GM19463 (cell line): ENCODE results near the gene PLK3.
"Not testable (repeated sequence)": the region's sequence is repeated elsewhere in the genome, so short reads cannot be mapped to it uniquely, and the experiment has no call there.

ENCODE experiments used
- ATAC-seq: cut with Tn5 transposase; IDR thresholded peaks from one replicate; pipeline ENCODE4 v1.9.1; 2021; ENCODE audit warnings: mild to moderate bottlenecking, moderate library complexity; ENCODE audit not compliant: unreplicated experiment

PLK3 gene

DNA sequence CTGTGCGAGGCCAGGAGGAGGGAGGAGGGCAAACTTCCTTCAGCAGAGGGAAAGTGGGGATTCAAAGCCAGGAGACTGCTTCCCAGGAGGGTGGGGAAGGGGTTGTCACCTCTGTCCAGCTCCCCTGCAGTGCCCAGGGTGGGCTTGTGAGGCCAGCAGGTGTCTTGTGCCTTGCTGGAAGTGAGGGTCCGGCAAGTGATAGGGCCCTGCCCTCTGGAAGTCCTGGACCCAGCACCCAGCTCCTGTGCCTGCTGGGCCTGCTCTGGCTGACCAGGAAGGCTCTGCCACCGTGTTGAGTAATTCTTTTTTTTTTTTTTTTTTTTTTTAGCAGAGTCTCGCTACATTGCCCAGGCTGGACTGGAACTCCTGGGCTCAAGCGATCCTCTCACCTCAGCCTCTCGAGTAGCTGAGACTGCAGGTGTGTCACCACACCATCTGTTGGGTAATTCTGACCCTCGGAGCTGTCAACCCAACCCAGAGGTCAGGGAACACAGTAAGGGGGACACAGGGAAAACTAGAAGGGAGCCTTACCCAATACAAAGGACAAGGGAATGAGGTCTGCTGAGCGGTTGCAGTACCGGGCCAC is 13.2 kb upstream of the PLK3 start:
- ATAC-seq, result no peak

DNA sequence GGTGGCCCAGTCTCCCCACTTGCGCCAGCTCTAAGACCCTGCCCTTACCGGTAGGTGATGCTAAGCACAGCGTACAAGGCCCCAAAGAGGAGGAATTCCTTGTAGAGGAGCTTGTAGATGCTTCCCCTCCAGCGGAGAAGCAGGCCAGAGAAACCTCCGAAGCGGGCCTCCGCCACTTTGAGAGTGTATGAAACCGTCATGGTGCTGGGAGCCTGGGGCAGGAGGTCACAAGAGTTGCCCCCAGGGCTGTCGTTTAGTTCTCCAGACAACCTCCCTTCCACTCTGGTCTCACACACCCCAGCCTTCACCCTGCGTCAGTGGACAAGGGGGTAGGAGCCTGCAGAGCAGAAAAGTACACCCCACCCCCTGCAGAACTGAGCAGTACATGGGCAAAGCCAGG is 12.7 kb upstream of the PLK3 start:
- ATAC-seq, result no peak

DNA sequence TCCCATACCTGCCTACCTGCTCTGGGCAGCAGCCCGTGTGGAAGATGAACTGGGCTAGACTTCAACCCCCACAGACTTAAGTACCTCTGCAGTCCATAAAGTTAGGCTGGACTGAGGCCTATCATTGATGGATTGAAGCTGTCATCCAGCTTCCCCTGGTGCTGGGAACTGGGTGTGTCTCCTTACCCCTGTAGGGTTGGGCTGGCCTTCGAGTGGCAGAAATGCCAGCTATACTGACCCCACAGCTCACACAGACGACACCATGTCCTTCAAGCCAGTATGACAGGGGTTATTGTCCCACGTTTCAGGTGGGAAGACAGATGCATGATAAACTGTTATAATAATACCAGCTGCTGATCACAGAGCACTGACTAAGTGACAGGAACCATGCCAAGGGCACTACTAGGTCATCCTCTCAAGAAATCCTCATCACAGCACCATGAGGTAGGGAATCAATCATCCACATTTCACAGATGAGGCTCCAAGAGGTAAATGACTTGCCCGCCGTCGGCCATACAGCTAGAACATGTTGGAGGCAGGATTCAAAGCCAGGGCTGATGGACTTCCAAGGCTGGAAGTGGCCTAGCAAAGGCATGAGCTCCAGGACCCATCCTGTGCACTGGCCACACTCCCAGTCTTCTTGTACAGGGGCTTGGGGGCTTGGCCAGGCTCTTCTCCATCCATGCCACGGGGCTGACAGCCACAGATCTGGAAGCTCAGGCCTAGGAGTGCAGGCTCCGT is 11.9 kb upstream of the PLK3 start, which contains the start of gene BEST4:
Gene BEST4 (minus strand): TSS at position 51 of the 741 bp plus-strand sequence. CDS start 465 bp downstream, outside the sequence.
- no peak for ATAC-seq

DNA sequence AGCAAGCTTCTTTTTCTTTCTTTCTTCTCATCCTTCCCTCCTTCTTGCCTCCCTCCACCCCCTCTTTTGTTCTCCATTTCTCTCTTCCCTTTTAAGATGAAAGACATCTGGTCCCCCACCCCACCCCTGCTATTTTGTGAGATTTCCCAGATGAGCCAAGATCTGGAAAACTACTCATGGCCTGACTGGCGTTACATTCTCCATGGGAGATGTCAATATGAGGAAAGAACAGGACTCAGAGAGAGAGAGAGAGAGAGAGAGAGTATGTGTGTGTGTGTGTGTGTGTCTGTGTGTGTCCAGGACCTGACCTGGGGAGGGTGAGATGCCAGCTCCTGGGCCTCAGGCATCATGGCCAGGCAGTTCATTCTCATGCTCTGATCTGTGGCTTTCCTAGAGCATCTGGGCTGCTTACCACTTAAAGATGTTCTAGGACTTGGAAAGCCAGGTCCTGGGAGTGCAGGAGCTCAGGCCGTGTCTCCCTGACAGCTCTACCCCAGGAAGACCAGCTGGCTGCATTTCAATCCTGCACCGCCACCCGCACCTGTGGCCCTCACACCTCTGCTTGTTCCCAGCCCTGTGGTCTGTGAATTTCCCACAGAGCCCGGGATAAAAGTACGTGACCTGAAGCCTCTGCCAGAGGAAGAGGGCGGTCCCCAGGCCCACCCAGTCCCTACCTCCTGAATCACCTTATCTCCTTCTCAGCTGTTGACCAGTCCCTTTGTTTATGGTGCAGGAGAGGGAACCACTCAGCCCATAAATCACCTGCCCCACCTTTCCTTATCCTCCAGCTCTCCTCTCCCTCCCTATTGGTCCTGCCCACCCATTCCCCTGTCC is 9.0 kb upstream of the PLK3 start:
- ATAC-seq, result no peak

DNA sequence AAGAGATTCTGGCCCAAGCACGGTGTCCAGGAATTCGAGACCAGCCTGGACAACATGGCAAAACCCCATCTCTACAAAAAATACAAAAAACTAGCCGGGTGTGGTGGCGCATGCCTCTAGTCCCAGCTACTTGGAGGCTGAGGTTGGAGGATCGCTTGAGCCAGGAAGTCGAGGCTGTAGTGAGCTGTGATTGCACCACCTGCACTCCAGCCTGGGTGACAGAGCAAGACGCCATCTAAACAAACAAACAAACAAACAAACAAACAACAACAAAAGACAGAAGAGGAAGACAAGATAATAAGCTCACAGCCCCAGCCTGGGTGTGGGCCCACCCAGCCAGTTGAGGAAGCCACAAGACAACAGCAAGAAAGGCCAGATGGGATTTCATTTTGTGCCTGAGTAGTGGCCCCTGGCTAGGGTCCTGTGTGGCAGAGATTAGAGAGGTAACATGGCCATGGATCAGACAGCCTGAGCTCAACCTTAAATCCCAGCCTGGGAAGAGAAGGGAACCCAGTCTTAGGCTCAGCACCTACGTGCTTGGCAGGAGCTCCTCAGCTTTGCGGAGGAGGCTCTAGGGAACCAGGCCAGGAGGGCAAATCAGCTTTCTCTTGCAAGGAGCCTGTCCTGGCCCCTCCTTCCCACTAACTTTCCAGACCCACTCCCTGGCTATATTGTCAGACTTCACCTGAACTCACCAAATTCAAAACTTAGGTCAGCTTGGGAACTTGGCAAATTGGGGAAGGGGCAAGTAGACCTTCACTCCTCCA is 7.3 kb upstream of the PLK3 start:
- ATAC-seq, result no peak

DNA sequence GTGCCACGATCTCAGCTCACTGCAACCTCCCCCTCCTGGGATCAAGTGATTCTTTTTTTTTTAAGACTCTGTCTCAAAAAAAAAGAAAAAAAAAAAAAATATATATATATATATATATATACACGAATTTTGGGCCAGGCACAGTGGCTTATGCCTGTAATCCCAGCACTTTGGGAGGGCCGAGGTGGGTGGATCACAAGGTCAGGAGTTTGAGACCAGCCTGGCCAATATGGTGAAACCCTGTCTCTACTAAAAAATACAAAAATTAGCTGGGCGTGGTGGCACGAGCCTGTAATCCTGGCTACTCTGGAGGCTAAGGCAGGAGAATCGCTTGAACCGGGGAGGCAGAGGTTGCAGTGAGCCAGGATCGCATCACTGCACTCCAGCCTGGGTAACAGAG is 2.3 kb upstream of the PLK3 start:
- not testable (repeated sequence) for ATAC-seq

DNA sequence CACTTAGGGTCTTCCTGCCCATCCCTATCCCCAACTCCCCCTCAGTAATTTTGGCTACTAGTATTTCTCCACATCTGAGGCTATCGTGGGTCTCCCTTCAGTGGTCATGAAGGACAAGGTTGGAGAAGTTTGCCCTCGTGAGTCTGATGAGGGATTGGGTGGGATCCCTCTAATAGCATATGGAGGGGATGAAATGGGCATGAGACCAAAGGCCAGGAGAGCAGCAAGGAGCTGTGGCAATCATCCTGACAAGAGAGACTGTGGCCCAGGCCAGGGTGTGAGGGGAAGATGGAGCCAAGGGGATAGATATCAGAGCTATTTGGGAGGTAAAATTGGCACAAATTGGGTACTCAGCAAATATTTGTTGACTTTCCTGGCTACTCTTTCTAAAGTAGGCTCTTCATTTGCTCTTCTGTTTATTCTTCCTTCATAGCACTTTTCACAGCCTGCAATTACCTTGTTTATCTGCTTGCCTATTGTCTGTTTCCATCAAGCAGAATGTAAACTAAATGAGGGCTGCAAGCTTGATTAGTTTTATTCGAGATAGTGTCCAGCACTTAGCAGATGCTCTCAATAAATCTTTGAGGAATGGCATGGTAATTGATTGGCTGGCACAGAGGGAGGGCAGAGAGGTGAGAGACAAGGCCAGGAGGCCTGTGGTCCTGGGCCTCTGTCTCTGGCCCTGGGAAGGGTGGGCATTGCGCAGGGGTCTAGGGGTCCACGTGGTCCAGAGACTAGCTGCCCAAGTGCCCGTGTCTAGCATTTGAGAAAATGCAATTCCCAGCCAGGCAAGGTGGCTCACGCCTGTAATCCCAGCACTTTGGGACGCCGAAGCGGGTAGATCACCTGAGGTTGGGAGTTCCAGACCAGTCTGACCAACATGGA is 1.5 kb upstream of the PLK3 start:
- no peak for ATAC-seq

DNA sequence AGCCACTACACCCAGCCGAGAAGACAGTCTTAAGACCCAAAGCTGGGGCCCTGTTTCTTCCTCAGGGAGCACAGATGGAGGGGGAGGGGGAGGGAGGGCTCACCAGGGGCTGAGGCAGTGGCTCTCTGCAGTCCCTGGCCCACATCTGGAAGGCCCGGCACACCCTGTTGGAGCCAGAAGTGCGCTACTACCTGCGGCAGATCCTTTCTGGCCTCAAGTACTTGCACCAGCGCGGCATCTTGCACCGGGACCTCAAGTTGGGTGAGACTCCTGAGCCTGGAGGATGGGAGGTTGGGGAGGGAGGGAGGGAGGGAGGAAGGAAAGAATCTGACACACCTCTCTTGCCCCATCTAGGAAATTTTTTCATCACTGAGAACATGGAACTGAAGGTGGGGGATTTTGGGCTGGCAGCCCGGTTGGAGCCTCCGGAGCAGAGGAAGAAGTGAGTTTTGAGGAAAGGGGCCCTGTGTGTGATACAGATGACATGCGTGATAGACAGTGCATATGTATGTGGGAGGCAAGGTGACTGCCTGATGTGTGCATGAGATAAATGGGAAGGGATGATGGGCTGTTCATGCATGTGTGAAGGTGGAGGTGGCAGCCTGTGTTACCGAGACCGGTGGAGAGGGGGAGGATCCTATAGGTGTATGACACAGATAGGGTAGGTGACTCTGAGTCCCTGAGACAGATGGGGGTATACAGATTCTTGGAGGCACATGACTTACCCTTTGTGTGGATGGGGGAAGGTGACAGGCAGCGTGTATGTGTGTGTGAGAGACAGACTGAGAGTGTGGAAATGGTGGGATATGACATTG is 1.5 kb downstream of the PLK3 start:
- ATAC-seq, result no peak

DNA sequence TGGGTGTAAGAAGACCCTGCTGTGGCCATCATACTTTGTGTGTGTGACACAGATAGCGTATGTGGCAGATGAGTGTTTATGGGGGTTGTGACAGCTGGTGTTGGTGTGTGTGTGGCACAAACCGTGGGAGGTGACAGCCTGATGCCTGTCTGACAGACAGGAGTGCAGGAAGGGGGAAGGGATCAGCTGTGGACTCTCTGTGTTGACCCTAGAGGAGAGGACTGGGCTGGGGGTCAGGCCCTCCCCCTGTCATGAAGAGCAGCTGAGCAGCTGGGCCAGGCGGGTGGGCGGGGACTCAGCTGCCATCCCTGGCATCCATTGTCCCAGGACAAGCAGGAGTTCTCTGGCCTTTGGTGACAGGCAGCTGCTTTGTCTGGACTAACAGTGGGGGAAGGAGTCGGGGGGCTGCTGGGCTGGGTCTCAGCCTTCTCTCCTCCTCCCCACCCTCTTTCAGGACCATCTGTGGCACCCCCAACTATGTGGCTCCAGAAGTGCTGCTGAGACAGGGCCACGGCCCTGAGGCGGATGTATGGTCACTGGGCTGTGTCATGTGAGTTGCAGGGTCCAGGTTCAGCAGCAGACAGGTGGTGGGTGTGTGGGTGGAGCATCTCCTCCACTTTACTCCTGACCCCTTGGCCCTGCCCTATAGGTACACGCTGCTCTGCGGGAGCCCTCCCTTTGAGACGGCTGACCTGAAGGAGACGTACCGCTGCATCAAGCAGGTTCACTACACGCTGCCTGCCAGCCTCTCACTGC is 2.3 kb downstream of the PLK3 start:
- ATAC-seq, result no peak

DNA sequence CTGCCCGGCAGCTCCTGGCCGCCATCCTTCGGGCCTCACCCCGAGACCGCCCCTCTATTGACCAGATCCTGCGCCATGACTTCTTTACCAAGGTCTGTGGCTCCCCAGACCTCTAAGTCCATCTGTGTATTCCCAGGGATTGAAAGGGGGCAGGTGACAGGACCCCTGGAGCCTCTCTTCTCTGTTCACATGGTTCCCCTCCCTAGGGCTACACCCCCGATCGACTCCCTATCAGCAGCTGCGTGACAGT is 2.8 kb downstream of the PLK3 start:
- ATAC-seq, result no peak

DNA sequence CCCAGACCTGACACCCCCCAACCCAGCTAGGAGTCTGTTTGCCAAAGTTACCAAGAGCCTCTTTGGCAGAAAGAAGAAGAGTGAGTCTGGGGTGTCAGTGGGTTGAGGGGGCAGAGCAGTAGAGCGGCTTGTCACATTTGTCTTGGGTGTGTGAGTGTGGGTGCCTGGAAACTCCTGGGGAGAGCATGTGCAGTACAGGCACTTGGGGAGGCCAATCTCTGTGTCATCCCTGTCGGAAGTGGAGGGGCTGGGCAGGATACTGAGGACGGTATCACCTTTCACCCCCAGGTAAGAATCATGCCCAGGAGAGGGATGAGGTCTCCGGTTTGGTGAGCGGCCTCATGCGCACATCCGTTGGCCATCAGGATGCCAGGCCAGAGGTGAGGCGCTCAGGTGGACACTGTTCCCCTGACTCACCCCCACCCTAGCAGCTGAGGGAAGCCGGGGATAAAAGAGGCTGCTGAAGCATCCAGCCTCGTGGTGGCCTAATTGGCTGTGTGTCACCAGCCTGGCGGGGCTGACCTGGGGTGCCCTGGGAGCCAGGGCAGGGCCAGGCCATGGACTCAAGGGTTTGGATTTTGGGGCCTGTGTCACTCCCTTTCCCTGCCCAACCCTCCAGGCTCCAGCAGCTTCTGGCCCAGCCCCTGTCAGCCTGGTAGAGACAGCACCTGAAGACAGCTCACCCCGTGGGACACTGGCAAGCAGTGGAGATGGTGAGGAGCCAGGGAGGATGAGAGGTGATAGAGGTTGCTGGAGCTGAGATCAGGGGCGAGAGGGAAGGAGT is 3.3 kb downstream of the PLK3 start:
- ATAC-seq, result no peak

DNA sequence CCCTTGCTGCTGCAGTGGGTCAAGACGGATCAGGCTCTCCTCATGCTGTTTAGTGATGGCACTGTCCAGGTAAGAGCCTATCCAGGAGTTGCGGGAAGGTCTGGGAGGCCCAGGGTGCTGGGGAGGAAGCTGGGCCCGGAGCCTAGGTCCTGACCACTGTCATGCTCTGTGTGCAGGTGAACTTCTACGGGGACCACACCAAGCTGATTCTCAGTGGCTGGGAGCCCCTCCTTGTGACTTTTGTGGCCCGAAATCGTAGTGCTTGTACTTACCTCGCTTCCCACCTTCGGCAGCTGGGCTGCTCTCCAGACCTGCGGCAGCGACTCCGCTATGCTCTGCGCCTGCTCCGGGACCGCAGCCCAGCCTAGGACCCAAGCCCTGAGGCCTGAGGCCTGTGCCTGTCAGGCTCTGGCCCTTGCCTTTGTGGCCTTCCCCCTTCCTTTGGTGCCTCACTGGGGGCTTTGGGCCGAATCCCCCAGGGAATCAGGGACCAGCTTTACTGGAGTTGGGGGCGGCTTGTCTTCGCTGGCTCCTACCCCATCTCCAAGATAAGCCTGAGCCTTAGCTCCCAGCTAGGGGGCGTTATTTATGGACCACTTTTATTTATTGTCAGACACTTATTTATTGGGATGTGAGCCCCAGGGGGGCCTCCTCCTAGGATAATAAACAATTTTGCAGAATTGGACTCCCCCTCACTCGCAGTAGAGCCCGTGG is 5.3 kb downstream of the PLK3 start:
- no peak for ATAC-seq

DNA sequence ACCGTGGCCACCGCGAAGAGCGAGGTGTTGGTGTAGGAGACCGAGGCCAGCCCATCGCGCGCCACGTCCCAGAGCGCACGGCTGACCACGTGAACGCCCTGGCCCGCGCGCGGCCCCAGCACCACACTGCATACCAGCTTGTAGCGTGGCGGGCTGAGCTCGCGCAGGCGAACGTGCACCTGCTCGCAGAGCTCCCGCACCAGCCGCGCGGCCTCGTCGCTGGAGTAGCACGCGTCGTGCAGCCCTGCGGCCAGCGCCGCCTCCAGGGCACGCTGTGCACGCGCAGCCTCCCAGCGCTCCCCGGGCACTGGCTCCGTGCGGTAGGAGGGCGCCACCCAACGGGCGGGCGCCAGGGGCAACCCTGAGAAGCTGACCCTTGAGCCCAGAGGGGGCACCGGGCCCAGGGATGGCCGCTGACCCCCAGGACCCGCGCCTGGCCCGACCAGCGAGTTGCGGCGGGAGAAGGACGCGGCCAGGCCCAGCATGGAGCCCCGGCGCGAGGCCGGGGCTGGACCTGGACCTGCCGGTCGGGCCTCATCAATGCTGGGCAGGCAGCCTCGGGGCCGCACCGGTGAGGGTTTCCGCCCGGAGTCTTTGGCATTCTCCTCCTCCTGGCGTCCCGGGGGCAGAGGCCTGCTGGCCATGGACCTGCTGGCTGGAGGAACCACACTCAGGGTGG is 6.0 kb downstream of the PLK3 start:
- no peak for ATAC-seq

DNA sequence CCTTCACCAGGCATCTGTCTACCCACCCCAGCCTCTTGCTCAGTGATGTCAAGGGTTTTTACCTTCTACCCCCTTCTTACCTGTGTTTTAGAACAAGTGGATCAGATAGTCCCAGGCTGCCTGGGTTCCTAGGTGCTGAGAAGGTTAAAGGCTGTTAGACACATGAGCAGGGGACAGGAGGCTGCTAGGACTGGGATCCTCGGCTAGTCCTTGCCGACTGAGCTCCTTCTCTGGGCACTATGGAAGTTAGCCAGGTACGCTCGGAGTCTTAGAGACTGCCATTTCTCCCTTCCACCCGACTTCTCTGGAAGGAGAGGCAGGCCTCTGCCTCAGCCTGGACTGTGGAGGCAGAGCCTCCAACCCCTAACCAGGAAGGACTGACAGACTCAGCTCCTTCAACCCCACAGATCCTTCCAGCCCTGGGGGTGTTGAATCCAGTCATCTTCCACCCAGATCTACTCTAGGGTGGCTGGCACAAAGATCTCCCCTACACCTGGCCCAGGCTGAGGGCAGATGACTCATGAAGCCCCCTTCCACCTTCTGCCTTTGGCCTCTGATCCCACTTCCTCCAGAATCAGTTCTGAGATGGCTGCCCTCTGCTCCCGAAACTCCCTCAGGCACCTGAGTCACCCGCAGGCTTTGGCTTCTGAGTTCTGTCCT is 6.7 kb downstream of the PLK3 start, which contains the start of gene DYNLT4:
Gene DYNLT4 (minus strand): TSS at position 648 of the 660 bp plus-strand sequence. CDS start 683 bp downstream, outside the sequence.
- ATAC-seq, result no peak

DNA sequence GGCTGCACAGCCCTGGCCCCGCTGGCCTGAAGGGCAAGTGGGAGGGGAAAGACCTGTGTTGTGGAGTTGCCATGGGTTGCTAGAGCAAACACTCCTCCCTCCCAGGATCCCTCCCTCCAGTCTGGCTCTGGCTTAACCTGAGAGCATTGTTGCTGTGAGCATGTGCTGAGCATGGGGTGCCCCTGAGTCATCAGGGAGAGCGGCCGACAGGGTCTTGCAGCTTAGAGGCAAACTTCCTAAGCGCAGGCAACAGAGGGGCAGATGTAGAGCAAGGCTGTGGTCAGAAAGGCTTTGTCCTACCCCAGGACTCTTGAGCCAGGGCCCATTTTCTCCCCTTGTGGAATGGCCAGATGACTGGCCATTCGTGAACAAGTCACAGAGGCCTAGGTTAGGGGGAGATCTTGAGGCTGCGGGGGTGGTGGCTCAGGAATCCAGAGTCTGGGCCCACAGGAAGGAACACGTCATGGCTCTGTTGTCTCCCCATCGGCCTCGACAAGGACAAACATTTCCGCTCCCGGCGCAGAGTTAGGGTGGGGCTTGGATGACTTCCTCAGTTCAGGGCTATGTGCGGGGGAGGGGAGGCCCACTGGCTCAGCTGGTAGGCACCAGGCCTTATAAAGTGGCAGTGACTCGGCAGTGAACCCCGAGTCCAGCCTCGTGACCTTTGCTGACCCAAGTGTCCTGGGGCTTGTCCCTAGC is 7.3 kb downstream of the PLK3 start:
- peak; percentile 34 for ATAC-seq
